ENCODE results near the gene MYO1B.
"Not testable (repeated sequence)": the region's sequence is repeated elsewhere in the genome, so short reads cannot be mapped to it uniquely, and the experiment has no call there.

Gene MYO1B

GRCh38 chr2:191456506-191456905 lies 211.3 kb downstream of the MYO1B start:
- DNase-seq (ENCODE audit: low read depth, low spot score) = not testable (repeated sequence)

- no peak for DNase-seq (ENCODE audit: low read depth, low spot score)
Measured at GRCh38 chr2:191459158-191459557, 214.0 kb downstream of the MYO1B start.

- no peak for DNase-seq (ENCODE audit: low read depth, low spot score)
Measured at GRCh38 chr2:191462370-191462769, 217.2 kb downstream of the MYO1B start.

GRCh38 chr2:191463790-191464189 lies 218.6 kb downstream of the MYO1B start:
- no peak for DNase-seq (ENCODE audit: low read depth, low spot score)

- no peak for DNase-seq (ENCODE audit: low read depth, low spot score)
Measured at GRCh38 chr2:191465766-191466420, 220.7 kb downstream of the MYO1B start.

- no peak for DNase-seq (ENCODE audit: low read depth, low spot score)
Measured at GRCh38 chr2:191467113-191467512, 221.9 kb downstream of the MYO1B start.

GRCh38 chr2:191470306-191470705 lies 225.1 kb downstream of the MYO1B start:
- no peak for DNase-seq (ENCODE audit: low read depth, low spot score)

- DNase-seq (ENCODE audit: low read depth, low spot score) = no peak
Measured at GRCh38 chr2:191474464-191474863, 229.3 kb downstream of the MYO1B start.
